ENCODE data around the gene CLEC11A. TPM values are rescaled to one million over a fixed set of nuclear protein-coding genes. Genes with fewer than 3 reads are reported as not detected.

CLEC11A gene
- total and polyA plus RNA-seq, 2 donors from 2014 or later, result 9.6 to 24.5 TPM

DNA sequence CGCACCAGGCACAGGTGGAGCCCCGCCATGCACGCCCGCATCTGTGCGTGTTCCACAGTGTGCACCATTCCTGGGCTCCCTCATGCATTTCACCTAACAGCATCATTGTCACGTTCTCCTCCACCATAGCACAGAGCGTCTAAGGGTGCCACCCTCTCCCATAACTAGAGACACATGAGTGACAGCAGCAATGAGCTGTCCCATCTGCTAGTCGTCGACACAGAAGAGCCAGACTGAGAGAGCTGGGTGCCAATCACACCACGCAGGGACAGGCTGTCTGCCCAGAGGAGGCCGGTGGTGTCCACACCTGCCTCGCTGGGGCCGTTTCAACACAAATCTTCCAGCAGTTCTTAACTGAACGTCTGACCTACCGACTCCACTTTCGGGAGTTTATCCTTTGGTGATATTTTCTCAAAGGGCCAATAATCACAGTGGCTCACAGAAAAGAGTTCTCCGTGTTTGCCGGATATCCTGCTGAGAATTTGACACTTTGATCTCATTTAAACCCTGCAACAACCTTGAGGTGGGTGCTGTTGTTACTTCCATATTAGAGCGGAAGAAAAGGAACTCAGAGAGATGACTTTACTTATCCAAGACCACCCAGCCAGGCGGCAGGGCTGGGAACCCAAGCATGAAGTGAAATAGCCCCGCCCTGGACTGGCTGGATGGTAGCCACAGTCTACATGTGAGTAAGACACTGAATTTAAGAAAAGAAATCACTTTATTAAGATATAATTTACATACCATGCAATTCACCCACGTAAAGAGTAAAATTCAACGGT is 16.2 kb downstream of the CLEC11A start:
- H3K9ac ChIP-seq (ENCODE audit: low read length in 3 of 3), result no peak overlapping the region
- intact Hi-C loops (cut with DNase I), result no loop called here
- H3K27ac ChIP-seq (ENCODE audit: low read depth in 2 of 2, low read length in 2 of 2), result no peak overlapping the region
- H3K27me3 ChIP-seq (ENCODE audit: control insufficient read depth, insufficient read depth, low read length), result no peaks in the 10 kb centered on the region
- DNase-seq (no peak), FAIRE-seq (no peak)
- no peak overlapping the region for H3K4me3 ChIP-seq (ENCODE audit: low read length in 3 of 3)
- TF ChIP-seq, protein P1, sequence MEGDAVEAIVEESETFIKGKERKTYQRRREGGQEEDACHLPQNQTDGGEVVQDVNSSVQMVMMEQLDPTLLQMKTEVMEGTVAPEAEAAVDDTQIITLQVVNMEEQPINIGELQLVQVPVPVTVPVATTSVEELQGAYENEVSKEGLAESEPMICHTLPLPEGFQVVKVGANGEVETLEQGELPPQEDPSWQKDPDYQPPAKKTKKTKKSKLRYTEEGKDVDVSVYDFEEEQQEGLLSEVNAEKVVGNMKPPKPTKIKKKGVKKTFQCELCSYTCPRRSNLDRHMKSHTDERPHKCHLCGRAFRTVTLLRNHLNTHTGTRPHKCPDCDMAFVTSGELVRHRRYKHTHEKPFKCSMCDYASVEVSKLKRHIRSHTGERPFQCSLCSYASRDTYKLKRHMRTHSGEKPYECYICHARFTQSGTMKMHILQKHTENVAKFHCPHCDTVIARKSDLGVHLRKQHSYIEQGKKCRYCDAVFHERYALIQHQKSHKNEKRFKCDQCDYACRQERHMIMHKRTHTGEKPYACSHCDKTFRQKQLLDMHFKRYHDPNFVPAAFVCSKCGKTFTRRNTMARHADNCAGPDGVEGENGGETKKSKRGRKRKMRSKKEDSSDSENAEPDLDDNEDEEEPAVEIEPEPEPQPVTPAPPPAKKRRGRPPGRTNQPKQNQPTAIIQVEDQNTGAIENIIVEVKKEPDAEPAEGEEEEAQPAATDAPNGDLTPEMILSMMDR (IDR thresholded peaks at IDR 0.05; ENCODE audit: borderline replicate concordance, extremely low read depth, insufficient read depth), result no peak
- H3K4me1 ChIP-seq (ENCODE audit: control insufficient read depth in 2 of 3, insufficient read depth in 2 of 3, low read depth in 1 of 3, low read length in 3 of 3), result no peaks in the 10 kb centered on the region
- no peaks in the 10 kb centered on the region for H3K36me3 ChIP-seq (ENCODE audit: control insufficient read depth in 2 of 3, insufficient read depth in 3 of 3, low read length in 3 of 3)
- no peaks in the 10 kb centered on the region for H3K9me3 ChIP-seq (ENCODE audit: control insufficient read depth in 2 of 3, insufficient read depth in 1 of 3, low read length in 3 of 3)

DNA sequence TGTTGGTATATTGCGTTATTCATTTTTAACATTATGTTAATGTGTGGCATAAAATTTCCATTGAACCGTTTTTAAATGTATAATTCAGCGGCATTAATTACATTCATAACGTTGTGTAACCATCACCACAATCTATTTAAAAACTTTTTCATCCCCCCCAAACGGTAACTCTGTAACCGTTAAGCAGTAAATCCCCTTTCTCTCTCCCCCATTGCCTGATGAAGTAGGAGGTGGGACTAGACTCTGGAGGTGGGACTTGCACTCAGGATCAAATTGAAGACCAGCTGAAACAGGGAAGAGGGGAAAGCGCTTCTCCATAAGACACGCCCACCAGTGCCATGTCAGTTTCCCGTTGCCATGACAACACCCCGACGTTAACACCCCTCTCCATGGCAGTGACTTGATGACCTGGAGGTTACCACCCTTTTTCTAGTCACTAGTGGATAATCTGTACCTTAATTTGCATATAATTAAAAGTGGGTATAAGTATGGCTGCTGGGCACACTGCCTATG is 16.8 kb downstream of the CLEC11A start:
- no peak overlapping the region for H3K9ac ChIP-seq (ENCODE audit: low read length in 3 of 3)
- intact Hi-C loops (cut with DNase I), result no loop called here
- no peaks in the 10 kb centered on the region for H3K27me3 ChIP-seq (ENCODE audit: control insufficient read depth, insufficient read depth, low read length)
- H3K4me3 ChIP-seq (ENCODE audit: low read length in 3 of 3), result no peak overlapping the region
- no peaks in the 10 kb centered on the region for H3K9me3 ChIP-seq (ENCODE audit: control insufficient read depth in 2 of 3, insufficient read depth in 1 of 3, low read length in 3 of 3)
- FAIRE-seq (no peak), DNase-seq (no peak)
- no peaks in the 10 kb centered on the region for H3K36me3 ChIP-seq (ENCODE audit: control insufficient read depth in 2 of 3, insufficient read depth in 3 of 3, low read length in 3 of 3)
- no peak overlapping the region for H3K27ac ChIP-seq (ENCODE audit: low read depth in 2 of 2, low read length in 2 of 2)
- TF ChIP-seq, protein P1 (IDR thresholded peaks at IDR 0.05; ENCODE audit: borderline replicate concordance, extremely low read depth, insufficient read depth), result no peak
- H3K4me1 ChIP-seq (ENCODE audit: control insufficient read depth in 2 of 3, insufficient read depth in 2 of 3, low read depth in 1 of 3, low read length in 3 of 3), result no peaks in the 10 kb centered on the region

DNA sequence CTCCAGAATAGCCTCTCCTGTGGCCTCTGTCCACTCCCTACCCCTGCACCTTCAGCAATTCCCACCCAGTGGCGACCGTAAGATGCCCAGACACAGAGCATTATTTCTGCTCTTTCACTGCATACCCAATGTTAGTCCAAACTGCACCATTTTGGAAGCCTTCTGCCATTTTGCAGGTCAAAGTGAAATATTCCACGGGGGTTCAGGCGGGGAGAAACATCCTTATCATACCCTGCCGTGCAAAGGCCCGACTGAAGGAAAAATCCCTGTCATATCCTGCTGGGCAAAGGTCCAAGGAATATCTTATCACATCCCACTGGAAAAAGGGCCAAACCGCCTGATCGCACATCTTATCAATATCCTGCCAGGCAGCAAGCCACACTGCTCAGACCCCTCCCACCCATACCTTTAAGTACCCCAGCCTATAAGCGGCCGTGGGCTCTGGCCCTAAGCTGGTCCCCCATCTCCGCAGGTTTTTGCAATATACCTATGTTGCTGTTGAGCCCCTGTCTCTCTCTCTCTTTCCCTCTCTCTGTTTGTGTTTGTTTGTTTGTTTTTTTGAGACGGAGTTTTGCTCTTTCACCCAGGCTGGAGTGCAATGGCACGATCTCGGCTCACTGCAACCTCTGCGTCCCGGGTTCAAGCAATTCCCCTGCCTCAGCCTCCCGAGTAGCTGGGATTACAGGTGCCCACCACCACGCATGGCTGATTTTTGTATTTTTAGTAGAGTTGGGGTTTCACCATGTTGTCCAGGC is 18.2 kb downstream of the CLEC11A start:
- TF ChIP-seq, protein P1 (IDR thresholded peaks at IDR 0.05; ENCODE audit: borderline replicate concordance, extremely low read depth, insufficient read depth), result no peak
- FAIRE-seq (no peak), DNase-seq (no peak)
- no peak overlapping the region for H3K9ac ChIP-seq (ENCODE audit: low read length in 3 of 3)
- no peak overlapping the region for H3K4me3 ChIP-seq (ENCODE audit: low read length in 3 of 3)
- no peaks in the 10 kb centered on the region for H3K9me3 ChIP-seq (ENCODE audit: control insufficient read depth in 2 of 3, insufficient read depth in 1 of 3, low read length in 3 of 3)
- H3K4me1 ChIP-seq (ENCODE audit: control insufficient read depth in 2 of 3, insufficient read depth in 2 of 3, low read depth in 1 of 3, low read length in 3 of 3), result no peaks in the 10 kb centered on the region
- H3K27ac ChIP-seq (ENCODE audit: low read depth in 2 of 2, low read length in 2 of 2), result no peak overlapping the region
- H3K36me3 ChIP-seq (ENCODE audit: control insufficient read depth in 2 of 3, insufficient read depth in 3 of 3, low read length in 3 of 3), result no peaks in the 10 kb centered on the region
- intact Hi-C loops (cut with DNase I), result no loop called here
- H3K27me3 ChIP-seq (ENCODE audit: control insufficient read depth, insufficient read depth, low read length), result no peaks in the 10 kb centered on the region
